GM21723 (cell line): ENCODE measurements around the gene PRPF6.
"Not testable (repeated sequence)": the region's sequence is repeated elsewhere in the genome, so short reads cannot be mapped to it uniquely, and the experiment has no call there.

Experiments
- ATAC-seq: cut with Tn5 transposase; IDR thresholded peaks from one replicate; pipeline ENCODE4 v1.9.1; 2021; ENCODE audit warnings: mild to moderate bottlenecking, moderate library complexity; ENCODE audit not compliant: unreplicated experiment

Gene PRPF6

DNA sequence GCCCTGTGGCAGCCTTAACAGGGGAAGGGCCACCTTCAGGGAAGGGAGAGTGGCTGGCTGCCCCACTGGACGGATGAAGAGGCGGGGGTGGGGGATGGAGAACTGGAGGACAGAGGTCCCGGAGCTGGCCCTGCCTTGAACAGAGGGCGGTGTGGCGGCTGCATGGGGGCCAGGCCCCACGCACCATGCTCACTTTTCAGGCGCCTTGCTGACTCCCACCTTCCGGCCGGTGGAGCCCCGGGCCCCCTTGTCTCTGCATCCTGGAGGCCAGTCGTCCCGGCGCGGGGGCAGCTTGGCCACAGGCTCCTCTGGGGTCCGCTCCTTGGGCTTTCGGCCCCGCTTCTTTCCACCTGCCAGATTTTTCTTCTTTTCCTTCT, 21.2 kb upstream of the PRPF6 start:
- ATAC-seq = no peak

- ATAC-seq = not testable (repeated sequence)
Measured at GRCh38 chr20:63960654-63961621, 20.0 kb upstream of the PRPF6 start.

GRCh38 chr20:63961664-63962425, 19.1 kb upstream of the PRPF6 start:
- no peak for ATAC-seq

DNA sequence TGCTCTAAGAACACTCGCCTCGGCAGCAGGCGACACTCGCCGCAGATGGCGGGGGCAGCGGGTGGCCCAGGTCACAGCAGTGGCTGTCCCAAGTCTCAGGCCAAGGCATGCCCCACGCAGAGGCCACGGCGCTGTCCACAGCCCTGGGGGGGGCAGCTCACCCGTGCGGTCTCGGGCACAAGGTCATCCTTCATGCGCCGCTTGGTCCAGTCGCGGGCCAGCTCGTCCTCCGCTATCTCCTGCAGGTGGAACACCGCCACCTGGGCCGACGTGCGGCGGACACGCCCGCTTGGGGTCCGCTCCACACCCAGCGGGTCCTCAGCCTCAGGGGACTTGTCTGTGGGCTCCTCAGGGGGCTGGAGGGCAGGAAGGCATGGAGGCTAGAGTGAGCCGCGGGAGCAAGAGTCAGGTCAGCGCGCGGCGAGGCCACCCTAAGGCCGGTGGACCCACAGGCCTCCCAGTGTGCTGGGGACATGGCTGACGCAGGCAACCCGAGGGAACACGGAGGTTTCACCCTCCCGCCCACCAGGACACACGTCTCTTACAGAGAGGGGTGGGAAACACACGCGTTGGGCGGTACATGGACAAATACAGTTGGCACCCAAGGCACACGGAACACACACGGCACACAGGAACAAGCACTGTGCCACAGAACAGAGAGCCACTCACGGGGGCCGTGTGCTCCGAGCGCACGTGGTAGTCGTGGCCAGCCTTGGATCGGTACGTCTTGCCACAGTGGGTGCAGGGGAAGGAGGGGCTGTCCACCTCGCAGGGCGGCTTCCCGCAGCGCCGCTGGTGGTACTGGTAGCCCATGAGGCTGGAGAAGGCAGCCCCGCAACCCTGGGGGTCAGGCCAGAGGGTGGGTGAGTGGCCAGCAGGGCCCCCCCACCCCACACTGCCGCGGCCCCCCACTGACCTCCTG, 18.2 kb upstream of the PRPF6 start:
- ATAC-seq = no peak

- no peak for ATAC-seq
Measured at GRCh38 chr20:63963348-63963741, 17.6 kb upstream of the PRPF6 start.

DNA sequence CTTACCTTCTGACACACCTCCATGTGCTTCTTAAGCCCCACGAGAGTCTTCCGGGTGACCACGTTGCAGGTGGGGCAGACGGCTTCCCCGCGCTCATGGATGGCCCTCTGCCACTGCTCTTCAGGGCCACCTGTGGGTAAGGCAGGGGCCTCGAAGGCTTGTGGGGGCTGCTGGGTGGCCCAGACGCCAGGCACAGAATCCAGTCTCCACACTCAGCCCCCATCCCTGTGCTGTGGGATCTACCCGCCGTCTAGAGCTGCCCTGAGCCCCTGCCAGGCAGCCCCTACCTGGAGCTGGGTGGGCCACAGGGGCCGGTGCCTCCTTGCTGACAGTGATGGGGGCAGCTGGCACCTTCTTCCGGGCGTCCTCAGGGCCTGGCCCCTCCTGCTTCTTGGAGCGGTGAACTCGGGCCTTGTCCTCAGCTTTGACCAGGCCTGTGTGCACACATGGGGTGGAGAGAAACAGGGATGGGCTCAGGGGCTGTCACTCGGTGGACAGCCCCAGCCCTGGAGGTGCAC, 17.1 kb upstream of the PRPF6 start:
- ATAC-seq = no peak

DNA sequence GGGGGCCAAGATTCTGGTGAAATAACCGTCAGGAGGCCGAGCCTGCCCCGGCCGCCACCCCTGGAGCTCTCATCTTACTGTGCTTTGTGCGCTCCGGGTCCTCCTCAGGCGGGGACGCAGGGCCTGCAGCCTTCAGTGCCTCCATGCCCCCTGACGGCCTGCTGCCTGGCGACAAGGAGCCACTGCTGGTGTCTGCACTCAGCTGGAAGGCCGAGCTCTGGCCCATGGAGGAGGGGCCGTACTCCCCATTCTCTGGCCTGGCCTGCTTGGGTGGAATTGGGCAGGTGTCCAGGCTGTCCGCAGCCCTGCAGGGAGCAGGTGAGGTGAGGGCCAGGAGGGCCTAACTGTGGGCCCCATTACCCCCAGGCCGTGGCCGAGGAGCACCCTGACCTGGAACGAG, 16.5 kb upstream of the PRPF6 start:
- no peak for ATAC-seq

GRCh38 chr20:63966172-63966943, 14.6 kb upstream of the PRPF6 start:
- ATAC-seq = no peak

GRCh38 chr20:63966944-63967322, 14.0 kb upstream of the PRPF6 start:
- no peak for ATAC-seq

DNA sequence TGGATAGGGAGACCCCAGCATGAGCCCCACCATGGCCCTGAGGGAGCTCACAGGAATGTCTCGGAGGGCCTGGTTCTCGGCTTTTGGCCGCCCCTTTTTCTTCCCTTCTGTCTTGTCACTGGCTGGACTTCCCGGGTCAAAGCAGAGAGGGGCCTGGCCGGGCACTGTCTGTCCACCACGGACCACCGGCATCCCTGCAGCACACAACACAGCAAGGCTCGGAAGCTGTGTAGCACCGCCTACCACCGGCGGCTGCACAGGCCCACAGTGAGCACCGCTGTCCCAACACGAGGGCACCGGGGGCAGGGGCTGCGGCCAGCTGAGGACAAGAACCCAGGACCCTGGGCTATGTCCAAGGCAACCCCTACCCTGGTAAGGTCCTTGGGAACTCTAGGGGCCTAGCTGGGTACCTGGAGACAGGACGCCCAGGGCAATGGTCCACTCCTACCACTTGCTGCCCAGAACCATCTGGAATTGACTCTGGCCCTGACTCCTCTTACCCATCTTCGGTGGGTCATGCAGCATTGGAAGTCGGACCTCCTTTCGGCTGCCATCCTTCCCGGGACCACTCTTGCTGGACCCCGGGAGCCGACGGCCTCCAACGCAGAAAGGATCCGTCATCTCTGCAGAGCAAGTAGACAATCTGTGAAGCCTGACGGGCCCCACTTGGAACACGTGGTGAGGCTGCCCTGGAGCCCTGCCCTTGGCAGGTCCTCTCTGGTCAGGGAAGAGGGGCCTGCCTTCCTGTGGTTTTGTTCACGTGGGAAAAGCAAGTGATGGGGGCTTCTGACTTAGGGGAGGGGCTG, 13.4 kb upstream of the PRPF6 start:
- ATAC-seq = no peak

DNA sequence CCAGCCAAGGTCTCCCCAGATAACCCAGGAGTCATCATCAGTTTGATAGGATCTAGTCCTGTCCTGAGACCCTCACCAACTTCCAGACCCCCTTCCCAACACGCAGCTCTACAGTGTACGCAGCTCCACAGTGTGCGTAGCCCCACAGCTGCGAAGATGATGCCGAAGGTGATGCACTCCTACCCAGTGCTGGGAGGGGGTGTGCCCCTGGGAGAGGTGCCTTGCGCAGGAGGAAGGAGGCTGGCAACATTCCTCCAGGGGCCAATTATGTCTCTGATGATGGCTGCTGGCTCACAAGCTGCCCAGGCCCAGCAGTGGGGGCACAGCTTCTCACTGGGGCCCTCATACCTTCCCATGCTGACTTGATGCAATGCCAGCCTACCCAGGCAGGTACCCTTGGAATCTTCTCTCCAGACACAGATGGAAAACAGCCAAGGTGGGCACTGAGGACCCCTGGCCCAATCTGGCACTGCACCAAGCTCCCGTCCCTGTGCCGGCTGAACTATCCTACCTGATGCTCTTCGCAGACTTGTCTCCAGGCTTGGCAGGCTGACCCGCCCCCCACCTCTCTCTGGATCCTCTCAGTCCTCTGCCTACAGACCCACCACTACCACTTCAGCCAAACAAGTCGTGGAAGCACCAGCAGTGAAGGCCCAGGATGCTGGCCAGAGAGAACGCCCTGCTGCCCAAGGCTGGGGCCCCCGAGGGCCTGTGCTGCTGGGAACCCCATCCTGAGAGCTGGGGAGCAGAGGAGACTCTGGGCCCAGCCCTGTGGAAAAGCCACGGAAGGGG, 12.6 kb upstream of the PRPF6 start:
- ATAC-seq = no peak

- no peak for ATAC-seq
Measured at GRCh38 chr20:63968928-63969760, 11.8 kb upstream of the PRPF6 start.

GRCh38 chr20:63969838-63970713, 10.9 kb upstream of the PRPF6 start, which contains the start of gene ZNF512B:
TSS of gene ZNF512B (minus strand) at chr20:63969930. CDS start at chr20:63967950, 1,980 bp downstream.
- no peak for ATAC-seq

GRCh38 chr20:63970714-63971431, 10.1 kb upstream of the PRPF6 start:
- no peak for ATAC-seq

DNA sequence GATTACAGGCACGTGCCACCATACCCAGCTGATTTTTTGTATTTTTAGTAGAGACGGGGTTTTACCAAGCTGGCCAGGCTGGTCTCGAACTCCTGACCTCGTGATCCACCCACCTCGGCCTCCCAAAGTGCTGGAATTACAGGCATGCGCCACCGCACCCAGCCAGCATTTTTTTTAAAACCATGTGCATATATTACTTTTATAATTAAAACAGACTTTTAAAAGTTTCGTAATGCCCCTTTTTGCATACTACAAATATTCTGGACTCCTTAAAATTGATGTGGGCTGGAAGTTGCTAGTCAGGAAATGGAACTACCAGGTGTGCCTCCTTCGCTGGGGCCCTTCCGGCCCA, 9.0 kb upstream of the PRPF6 start:
- not testable (repeated sequence) for ATAC-seq
